ENCODE measurements around the gene PAK4.
A peak's percentile ranks its signal among the peaks of the same experiment; 100 is the strongest.
"Not testable (repeated sequence)": the region's sequence is repeated elsewhere in the genome, so short reads cannot be mapped to it uniquely, and the experiment has no call there.

Gene PAK4

GRCh38 chr19:39209196-39209595 lies 83.6 kb downstream of the PAK4 start:
- Histone ChIP-seq H3K36me3 (no peaks in the 10 kb centered on the region), H3K4me3 (ENCODE audit: low read depth, low read length) (no peak overlapping the region), H3K27me3 (peaks cover 5% of the 10 kb centered on the region), H3K9me3 (no peaks in the 10 kb centered on the region), H3K4me1 (no peaks in the 10 kb centered on the region)
- no peak for TF ChIP-seq CTCF (IDR thresholded peaks at IDR 0.05; ENCODE audit: low read depth, low read length)
- no peak for DNase-seq

- TF ChIP-seq CTCF (IDR thresholded peaks at IDR 0.05; ENCODE audit: low read depth, low read length), result no peak
- no peaks in the 10 kb centered on the region for H3K36me3 ChIP-seq
- DNase-seq, result no peak
Observed at GRCh38 chr19:39211731-39212374, 86.3 kb downstream of the PAK4 start.

GRCh38 chr19:39212375-39212742 lies 86.8 kb downstream of the PAK4 start:
- no peaks in the 10 kb centered on the region for H3K27me3 ChIP-seq
- no peaks in the 10 kb centered on the region for H3K9me3 ChIP-seq
- DNase-seq, result no peak
- no peak overlapping the region for H3K4me3 ChIP-seq (ENCODE audit: low read depth, low read length)
- no peaks in the 10 kb centered on the region for H3K4me1 ChIP-seq
- H3K36me3 ChIP-seq, result no peaks in the 10 kb centered on the region
- peak; percentile 43 for TF ChIP-seq CTCF (IDR thresholded peaks at IDR 0.05; ENCODE audit: low read depth, low read length)

More at GRCh38 chr19:39211731-39212374, 86.3 kb downstream of the PAK4 start:
- Histone ChIP-seq H3K27me3 (no peaks in the 10 kb centered on the region), H3K9me3 (no peaks in the 10 kb centered on the region), H3K4me3 (ENCODE audit: low read depth, low read length) (no peak overlapping the region), H3K4me1 (no peaks in the 10 kb centered on the region)

GRCh38 chr19:39215323-39215722 lies 89.7 kb downstream of the PAK4 start:
- H3K27me3 ChIP-seq; H3K4me3 ChIP-seq (ENCODE audit: low read depth, low read length); DNase-seq; H3K9me3 ChIP-seq; H3K4me1 ChIP-seq; H3K36me3 ChIP-seq: not testable (repeated sequence)

GRCh38 chr19:39217094-39217493 lies 91.5 kb downstream of the PAK4 start:
- no peak for DNase-seq
- no peaks in the 10 kb centered on the region for H3K9me3 ChIP-seq
- TF ChIP-seq CTCF (IDR thresholded peaks at IDR 0.05; ENCODE audit: low read depth, low read length), result no peak
- H3K4me1 ChIP-seq, result no peaks in the 10 kb centered on the region
- no peaks in the 10 kb centered on the region for H3K36me3 ChIP-seq
- no peaks in the 10 kb centered on the region for H3K27me3 ChIP-seq
- no peak overlapping the region for H3K4me3 ChIP-seq (ENCODE audit: low read depth, low read length)

- no peak for TF ChIP-seq CTCF (IDR thresholded peaks at IDR 0.05; ENCODE audit: low read depth, low read length)
- DNase-seq, result no peak
- no peaks in the 10 kb centered on the region for H3K27me3 ChIP-seq
Observed at GRCh38 chr19:39218230-39219007, 92.8 kb downstream of the PAK4 start.

GRCh38 chr19:39219108-39219507 lies 93.5 kb downstream of the PAK4 start:
- H3K36me3 ChIP-seq; H3K4me3 ChIP-seq (ENCODE audit: low read depth, low read length); H3K4me1 ChIP-seq; H3K9me3 ChIP-seq; DNase-seq; H3K27me3 ChIP-seq: not testable (repeated sequence)

More at GRCh38 chr19:39218230-39219007, 92.8 kb downstream of the PAK4 start:
- no peak overlapping the region for H3K4me3 ChIP-seq (ENCODE audit: low read depth, low read length)
- H3K36me3 ChIP-seq, result no peaks in the 10 kb centered on the region
- no peaks in the 10 kb centered on the region for H3K4me1 ChIP-seq
- no peaks in the 10 kb centered on the region for H3K9me3 ChIP-seq

Data from BE2C (cell line).